Stimulated activated naive CD4-positive, alpha-beta T cell (primary cell): ENCODE results near the gene CD7.

Experiments
- DNase-seq, 6 experiments: peaks; one replicate each; lab custom pipeline; 2025; lab: John Stamatoyannopoulos, UW

The CD7 gene

GRCh38 chr17:82346342-82347300 lies 29.2 kb upstream of the CD7 start:
- no peak for DNase-seq

- DNase-seq: no peak
Measured at GRCh38 chr17:82345151-82345976, 28.0 kb upstream of the CD7 start.

- DNase-seq: no peak
Measured at GRCh38 chr17:82344175-82344907, 26.9 kb upstream of the CD7 start.

GRCh38 chr17:82343560-82343959 lies 26.2 kb upstream of the CD7 start:
- no peak for DNase-seq

GRCh38 chr17:82342361-82343079 lies 25.1 kb upstream of the CD7 start:
- DNase-seq: no peak

- no peak for DNase-seq
Measured at GRCh38 chr17:82339634-82340580, 22.5 kb upstream of the CD7 start.

DNA sequence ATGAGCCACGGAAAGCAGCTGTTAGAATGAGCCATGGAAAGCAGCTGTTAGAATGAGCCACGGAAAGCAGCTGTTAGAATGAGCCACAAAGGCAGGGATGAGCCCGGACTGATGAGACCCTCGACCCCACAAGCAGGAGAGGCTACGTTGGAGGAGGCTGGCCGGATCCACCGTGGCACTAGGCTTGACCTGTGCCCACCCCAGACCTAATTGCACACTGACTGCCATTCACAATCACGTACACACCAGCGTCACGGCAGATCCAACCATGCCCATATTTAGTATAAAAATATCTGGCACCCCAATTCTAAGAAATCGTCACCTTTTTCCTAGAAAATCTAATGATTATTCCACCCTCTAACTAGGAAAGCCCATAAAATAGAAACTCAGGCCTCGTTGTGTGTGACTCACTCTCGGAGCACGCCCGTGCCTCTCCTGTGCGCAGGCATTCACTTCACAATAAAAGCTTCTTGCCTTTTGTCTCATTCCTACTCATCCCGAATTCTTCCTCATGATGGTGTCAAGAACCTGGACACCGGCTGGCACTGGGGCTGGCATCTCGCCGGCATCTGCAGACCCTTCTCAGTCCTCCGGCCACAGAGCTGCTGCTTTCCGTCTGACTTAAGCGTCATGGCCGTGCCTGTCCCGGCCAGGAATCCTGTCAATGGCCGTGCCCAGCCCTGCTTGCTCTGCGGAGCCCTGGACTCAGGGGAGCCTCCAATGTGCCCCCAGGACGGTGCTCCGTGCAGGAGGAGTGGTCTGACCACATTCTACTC lies 21.6 kb upstream of the CD7 start:
- no peak for DNase-seq

DNA sequence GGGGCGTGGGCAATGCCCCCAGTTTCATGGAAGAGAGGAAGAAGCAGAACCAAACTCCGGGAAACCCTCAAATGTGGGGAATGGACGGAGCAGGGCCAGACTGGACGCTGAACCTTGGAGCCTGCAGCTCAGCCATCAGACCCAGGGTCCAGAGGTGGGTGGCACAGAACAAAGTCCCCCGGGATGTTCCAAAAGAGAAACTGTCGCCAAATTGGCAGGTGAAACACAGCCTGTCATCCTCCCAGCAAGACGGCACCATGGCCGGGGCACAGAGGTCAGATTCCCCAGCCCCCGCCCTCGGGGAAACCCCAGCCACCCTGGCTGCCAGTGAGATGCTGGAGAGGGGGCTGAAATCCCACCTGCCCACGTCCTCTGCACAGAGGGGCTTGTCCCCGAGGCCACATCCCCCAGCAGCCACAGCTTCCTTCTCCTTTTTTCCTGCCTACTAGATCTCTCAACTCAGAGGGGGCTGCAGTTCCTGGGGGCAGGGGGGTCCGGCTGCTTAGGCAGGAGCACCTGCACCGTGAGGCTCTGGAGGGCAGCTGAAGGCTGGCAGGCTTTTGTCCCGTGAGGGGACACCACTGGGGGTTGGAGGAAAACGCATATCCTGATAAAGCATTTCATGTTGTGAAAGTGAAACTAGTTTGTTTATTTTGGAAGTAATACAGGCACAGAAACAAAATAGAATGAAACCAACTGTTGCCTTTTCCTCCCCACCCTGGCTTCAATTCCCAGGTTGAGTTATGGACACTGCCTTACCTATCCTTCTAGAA lies 17.4 kb upstream of the CD7 start:
- peak in 2 of 6 experiments; percentile 23 to 53 for DNase-seq

DNA sequence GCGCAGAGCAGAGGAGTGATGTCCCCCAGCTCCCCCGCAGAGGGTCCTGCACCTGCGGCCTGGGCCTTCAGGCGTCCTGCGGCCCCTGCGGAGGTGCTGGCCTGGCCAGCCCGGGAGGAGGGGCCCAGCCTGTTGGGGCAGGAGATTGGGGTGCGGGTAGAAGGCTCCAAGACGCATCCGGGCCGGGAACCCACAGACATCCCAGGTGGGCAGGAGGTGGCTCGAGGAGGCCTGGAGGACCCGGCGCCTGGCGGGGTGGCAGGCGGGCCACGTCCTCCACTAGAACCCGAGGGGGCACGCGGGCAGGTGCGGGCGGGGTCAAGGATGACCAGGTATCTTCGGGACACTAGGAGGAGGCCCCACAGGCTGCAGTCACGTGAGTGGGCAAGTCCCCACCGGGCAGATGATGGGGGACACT lies 16.8 kb upstream of the CD7 start:
- DNase-seq: no peak

GRCh38 chr17:82333279-82334171 lies 16.1 kb upstream of the CD7 start, which contains the start of gene SECTM1:
TSS of gene SECTM1 (minus strand) at chr17:82333766. CDS start at chr17:82327240, 6,526 bp downstream.
- DNase-seq: no peak

DNA sequence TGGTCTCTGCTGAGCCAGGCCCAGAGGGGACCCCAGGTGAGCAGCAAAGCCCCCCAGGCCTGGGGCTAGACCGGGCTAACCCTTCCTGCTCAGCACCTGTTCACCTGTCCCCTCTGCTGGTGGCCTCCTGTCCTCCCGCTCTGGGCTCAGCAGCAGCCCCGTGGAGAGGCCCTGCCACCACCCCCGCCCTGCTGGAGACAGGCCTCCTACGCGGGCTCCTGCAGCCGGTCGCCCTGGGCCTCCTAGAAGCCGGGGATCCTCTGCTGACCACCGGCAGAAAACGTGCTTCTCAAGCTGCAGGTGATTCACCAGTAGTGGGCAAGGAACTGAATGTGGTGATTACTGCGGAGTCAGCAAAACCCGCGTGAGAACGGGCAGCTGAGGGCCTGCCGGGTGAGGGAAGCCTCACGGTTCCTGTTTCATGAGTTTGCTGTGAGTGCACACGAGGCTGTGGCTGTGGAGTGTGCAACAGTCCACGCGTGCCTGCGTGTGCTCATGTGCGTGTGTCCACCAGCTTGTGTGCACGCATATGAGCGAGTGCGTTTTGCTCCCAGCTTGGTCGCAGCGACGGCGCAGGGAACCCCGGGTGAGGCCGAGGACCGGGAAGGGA lies 15.4 kb upstream of the CD7 start:
- DNase-seq: peak in 1 of 6 experiments; percentile 35

DNA sequence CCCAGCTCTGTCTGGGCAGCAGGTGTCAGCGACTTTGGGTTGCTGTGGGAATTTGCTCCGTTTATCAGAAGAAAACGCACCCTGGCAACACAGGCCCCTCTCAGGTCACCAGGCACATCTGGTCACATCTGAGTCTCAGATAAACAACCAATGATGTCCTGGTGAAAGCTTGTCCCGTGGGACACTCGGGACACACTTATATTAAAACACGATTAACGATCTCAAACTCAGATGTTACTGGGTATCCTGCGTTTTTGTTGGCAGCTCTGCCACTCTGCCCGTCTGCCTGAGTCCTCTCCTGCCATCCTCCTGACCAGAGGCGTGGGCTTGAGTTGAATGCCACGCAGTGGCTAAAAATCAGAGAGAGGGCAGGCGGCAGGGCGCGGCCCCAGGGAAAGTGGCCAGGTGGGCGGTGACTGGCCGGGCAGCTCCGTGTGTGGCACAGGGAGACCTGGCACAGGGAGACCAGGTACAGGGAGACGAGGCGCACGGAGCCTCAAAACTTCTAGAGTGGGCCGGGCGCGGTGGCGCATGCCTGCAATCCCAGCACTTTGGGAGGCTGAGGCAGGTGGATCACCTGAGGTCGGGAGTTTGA lies 14.0 kb upstream of the CD7 start:
- DNase-seq: no peak

DNA sequence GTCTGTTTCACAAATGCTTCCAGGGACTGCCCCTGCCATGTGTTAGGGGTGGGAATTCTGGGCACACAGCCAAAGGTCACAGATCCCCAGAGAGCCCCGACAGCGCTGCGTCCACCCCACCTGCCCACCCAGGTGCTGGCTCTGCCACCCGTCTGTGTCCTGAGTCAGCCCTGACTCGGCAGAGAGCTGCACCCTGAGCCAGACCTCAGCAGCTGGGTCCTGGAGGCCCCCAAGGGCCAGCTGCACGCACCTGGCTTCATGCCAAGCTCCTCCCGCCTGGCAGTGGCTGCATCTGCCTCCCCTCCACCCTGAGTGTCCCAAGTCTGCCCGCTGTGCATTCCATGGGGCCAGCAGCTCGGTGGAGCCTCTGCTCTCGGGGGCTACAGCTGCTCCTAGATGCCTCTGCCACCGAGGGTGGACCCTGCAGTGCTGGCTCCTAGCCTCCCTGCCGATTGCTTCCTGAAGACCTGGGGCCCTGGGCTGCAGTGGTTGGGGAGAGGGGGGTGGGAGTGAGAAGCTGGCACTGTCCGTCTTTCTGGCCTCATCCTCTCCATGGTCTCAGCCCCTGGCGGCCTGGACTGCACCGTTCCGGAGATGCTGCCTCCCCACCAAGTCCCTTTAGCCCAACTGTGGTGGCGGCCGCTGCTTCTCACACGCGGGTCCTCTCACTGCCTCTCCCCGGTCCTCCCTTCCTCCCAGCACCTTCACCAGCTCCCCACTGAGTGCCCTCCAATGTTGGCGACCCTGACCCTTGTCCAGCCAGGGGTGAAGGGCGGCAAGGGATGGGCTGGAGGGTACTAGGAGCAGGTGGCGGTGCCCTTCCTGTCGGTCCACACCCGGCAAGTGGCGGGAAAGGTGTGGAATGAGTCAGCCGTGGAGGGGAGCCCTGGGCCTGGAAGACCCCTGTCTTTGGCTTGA lies 13.2 kb upstream of the CD7 start:
- DNase-seq: no peak

DNA sequence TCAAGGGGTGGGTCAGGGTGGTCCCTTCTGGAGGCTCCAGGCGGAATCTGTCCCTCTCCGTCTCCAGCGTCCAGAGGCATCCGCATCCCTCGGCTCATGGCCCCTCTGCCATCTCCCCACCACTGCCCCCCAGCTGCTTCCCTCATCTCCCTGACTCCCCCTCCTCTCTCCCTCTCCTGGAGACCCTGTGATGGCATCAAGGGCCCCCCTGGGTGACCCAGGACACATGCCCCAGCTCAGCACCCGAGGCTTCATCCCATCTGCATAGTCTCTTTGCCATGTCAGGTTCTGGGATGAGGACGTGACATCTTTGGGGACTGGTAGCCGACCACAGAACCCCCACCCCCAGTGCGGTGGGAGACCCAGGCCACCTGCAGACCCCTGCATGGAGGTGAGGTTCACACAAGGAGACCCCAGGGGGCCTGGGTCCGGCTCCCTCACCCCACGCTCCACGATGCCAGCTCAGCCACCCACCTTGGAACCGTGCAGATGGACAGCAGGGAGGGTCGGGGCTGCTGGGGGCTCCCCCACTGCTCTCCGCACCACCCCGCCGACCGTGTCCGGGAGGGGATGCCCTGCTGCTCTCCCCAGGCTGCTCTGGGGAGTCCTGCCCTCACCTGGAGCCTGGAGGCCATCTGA lies 12.4 kb upstream of the CD7 start:
- DNase-seq: no peak

- no peak for DNase-seq
Measured at GRCh38 chr17:82328994-82329507, 11.6 kb upstream of the CD7 start.
